A549 (cell line): Measurements from ENCODE around the gene GRIP1.

Experiments used
- CEBPB ChIP-seq, 2 experiments: fragments of >200 bp in 1 of 2; sonication (Bioruptor Twin) in 1 of 2; formaldehyde crosslinking in 1 of 2; IDR thresholded peaks; 2 replicates each; pipeline ENCODE4 v1.6.1; 2012 to 2016
- EP300 ChIP-seq, 2 experiments: fragments of >200 bp; sonication (Bioruptor Twin); formaldehyde crosslinking; IDR thresholded peaks; 2 replicates in 1 of 2; 3 replicates in 1 of 2; pipeline ENCODE4 v1.6.1; 2016 to 2017
- JUNB ChIP-seq: fragments of >200 bp; sonication (Bioruptor Twin); formaldehyde crosslinking; IDR thresholded peaks from 2 replicates; pipeline ENCODE4 v1.6.1; 2016
- MAFK ChIP-seq: fragments of 450-650 bp; IDR thresholded peaks from 2 replicates; pipeline ENCODE4 v1.6.1; 2014; ENCODE audit not compliant: partially characterized antibody
- MAX ChIP-seq: IDR thresholded peaks from 2 replicates; pipeline ENCODE4 v1.6.1; 2012
- MAZ ChIP-seq: fragments of 150-350 bp; IDR thresholded peaks from 2 replicates; pipeline ENCODE4 v1.6.1; 2014; ENCODE audit warnings: antibody characterized with exemption, low read depth, low read length, borderline replicate concordance
- POLR2A ChIP-seq: IDR thresholded peaks from 2 replicates; pipeline ENCODE4 v1.6.1; 2012; ENCODE audit warnings: mild to moderate bottlenecking, low read length
- RARB ChIP-seq: fragments of 250-450 bp; sonication (Bioruptor Pico); IDR thresholded peaks from 2 replicates; pipeline ENCODE4 v1.8.0; 2021; ENCODE audit warnings: mild to moderate bottlenecking, moderate library complexity
- RCOR1 ChIP-seq: fragments of 150-350 bp; IDR thresholded peaks from 2 replicates; pipeline ENCODE4 v1.6.1; 2014; ENCODE audit warnings: antibody characterized with exemption, low read length, low read depth
- SMC3 ChIP-seq: fragments of >200 bp; sonication (Bioruptor Twin); formaldehyde crosslinking; IDR thresholded peaks from 3 replicates; pipeline ENCODE4 v1.6.1; 2018; ENCODE audit warnings: inconsistent platforms
- USF2 ChIP-seq: fragments of 450-650 bp; IDR thresholded peaks from 2 replicates; pipeline ENCODE4 v1.6.1; 2014; ENCODE audit warnings: antibody characterized with exemption
- TF ChIP-seq, protein P1 (sequence below): fragments of >200 bp; sonication (Bioruptor Twin); formaldehyde crosslinking; IDR thresholded peaks from 3 replicates; pipeline ENCODE4 v1.5.1; 2016

- TF ChIP-seq MAX (no peak), RCOR1 (no peak), RARB (CRISPR knock-in tag) (no peak), JUNB (no peak), POLR2A (no peak), CEBPB (IDR thresholded peaks at IDR 0.05) (no peak), MAZ (no peak), USF2 (no peak), SMC3 (no peak), MAFK (no peak), EP300 (IDR thresholded peaks at IDR 0.05) (no peak)
- TF ChIP-seq, protein P1, sequence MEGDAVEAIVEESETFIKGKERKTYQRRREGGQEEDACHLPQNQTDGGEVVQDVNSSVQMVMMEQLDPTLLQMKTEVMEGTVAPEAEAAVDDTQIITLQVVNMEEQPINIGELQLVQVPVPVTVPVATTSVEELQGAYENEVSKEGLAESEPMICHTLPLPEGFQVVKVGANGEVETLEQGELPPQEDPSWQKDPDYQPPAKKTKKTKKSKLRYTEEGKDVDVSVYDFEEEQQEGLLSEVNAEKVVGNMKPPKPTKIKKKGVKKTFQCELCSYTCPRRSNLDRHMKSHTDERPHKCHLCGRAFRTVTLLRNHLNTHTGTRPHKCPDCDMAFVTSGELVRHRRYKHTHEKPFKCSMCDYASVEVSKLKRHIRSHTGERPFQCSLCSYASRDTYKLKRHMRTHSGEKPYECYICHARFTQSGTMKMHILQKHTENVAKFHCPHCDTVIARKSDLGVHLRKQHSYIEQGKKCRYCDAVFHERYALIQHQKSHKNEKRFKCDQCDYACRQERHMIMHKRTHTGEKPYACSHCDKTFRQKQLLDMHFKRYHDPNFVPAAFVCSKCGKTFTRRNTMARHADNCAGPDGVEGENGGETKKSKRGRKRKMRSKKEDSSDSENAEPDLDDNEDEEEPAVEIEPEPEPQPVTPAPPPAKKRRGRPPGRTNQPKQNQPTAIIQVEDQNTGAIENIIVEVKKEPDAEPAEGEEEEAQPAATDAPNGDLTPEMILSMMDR: no peak; the same call in 2 of the 3 replicates
Measured at GRCh38 chr12:66548338-66549049, 130.4 kb downstream of the GRIP1 start.
